ENCODE measurements around the gene PCDHB8. TPM values are rescaled to one million over a fixed set of nuclear protein-coding genes. Genes with fewer than 3 reads are reported as not detected.
"Not testable (repeated sequence)": the region's sequence is repeated elsewhere in the genome, so short reads cannot be mapped to it uniquely, and the experiment has no call there.

The PCDHB8 gene
- 0.17 TPM in 1 of 2 replicates, not detected in the other for total RNA-seq (2013; cell fraction: nucleolus; rRNA removed)
- total RNA-seq (2014; rRNA removed) (not detected in 2 replicates), total RNA-seq (2014; rRNA removed; fragmentation: Illumina TruSeq; extraction: Trizol) (not detected in 2 replicates), total RNA-seq (2021) (not detected in 2 replicates), polyA plus RNA-seq (2011; rRNA removed) (not detected in 2 replicates), polyA plus RNA-seq (2014; fragmentation: Illumina TruSeq; extraction: Trizol) (not detected in 2 replicates), polyA plus RNA-seq (2014; fragmentation: Nextera tagmentation; extraction: Ambion mirVana) (not detected), polyA plus RNA-seq (2014; rRNA removed) (not detected in 2 replicates), polyA plus RNA-seq (2016; fragmentation: Nextera tagmentation; extraction: Ambion mirVana) (not detected), polyA minus RNA-seq (2011; rRNA and poly(A)+ RNA removed) (not detected in 2 replicates), Bru-seq, nascent RNA (not detected), BruChase-seq, experiment 1, labeled RNA remaining after a 6-hour chase (not detected), BruChase-seq, experiment 2, labeled RNA remaining after a 2-hour chase (not detected)
- polyA plus RNA-seq (2011; ENCODE audit: low read depth) = not detected
- not detected in 2 replicates for polyA plus RNA-seq (2011; cell fraction: cytosol; rRNA removed)
- polyA plus RNA-seq (2011; cell fraction: nucleus; rRNA removed) = not detected in 2 replicates
- not detected in 2 replicates for polyA plus RNA-seq (2012)
- polyA minus RNA-seq (2011; cell fraction: cytosol; rRNA and poly(A)+ RNA removed) = not detected in 2 replicates
- polyA minus RNA-seq (2011; cell fraction: nucleus; rRNA and poly(A)+ RNA removed) = not detected in 2 replicates
- long read RNA-seq, experiment 1 = 0 reads
- long read RNA-seq, experiment 2 = 0 reads

DNA sequence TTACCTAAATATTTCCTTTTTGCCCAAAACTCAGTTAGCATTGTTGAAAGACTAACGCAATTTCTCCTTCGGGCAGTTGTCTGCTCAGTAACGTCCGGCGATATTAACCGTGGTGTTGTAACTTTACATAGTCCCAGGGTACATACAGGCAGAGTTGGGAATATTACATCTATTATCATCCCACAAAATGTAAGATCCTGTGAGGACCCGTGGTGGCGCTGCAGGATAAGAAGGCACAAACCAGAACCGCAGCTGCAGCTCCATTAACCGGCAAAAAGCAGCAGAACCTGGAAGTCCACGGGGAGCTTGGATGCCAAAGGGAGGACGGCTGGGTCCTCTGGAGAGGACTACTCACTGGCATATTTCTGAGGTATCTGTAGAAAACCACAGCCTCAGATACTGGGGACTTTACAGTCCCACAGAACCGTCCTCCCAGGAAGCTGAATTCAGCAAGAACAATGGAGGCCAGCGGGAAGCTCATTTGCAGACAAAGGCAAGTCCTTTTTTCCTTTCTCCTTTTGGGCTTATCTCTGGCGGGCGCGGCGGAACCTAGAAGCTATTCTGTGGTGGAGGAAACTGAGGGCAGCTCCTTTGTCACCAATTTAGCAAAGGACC lies at the start of gene PCDHB8:
PCDHB8 (plus strand) TSS at position 214 of the 615 bp plus-strand sequence; CDS start at position 459, 245 bp downstream.
- BruUV-seq (replicated peaks); intact Hi-C loops (cut with micrococcal nuclease; ENCODE audit: unreplicated experiment): not testable (repeated sequence)
- 26% methylated on average over 12 of the region's 18 CpGs for WGBS (ENCODE audit: insufficient coverage, insufficient replicate concordance, low lambda C conversion rate, missing lambda C conversion rate)

DNA sequence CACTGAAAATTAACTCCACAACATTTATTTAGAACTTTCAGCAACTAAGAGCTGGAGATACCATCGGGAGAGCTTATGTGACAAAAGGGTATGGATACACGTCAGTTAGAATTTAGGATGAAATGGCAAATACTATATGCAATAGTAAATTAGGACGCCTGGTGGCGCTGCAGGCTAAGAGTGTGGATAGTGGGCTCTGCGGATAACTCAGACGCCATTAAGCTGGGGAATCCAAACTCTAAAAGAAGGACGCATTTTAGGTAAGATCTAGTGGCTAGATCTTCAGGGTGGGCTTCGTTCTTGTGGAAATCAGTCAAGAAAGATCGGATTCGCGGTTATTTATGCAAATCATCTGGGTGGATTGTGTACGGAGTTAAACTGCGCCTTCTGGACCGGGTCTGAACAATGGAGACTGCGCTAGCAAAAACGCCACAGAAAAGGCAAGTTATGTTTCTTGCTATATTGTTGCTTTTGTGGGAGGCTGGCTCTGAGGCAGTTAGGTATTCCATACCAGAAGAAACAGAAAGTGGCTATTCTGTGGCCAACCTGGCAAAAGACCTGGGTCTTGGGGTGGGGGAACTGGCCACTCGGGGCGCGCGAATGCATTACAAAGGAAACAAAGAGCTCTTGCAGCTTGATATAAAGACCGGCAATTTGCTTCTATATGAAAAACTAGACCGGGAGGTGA lies 42.4 kb upstream of the PCDHB8 start, which contains the start of gene PCDHB5:
PCDHB5 (plus strand) TSS at position 177 of the 688 bp plus-strand sequence; CDS start at position 406, 229 bp downstream.
- in situ Hi-C loops (cut with MboI) = no loop called here
- ChIA-PET RAD21 (ENCODE audit: unreplicated experiment) (no interaction called here), CTCF (no interaction called here), SMC1A (ENCODE audit: uncharacterized antibody, unreplicated experiment) (no interaction called here), POLR2A (no interaction called here)
- Histone ChIP-seq H3K4me1 (ENCODE audit: control insufficient read depth, insufficient read depth, low read length) (no peaks in the 10 kb centered on the region), H3K27ac (ENCODE audit: control insufficient read depth, insufficient read depth) (no peak within 1 kb of the TSS), H3K4me2 (ENCODE audit: control insufficient read depth, insufficient read depth) (no peak within 1 kb of the TSS), H3K9me3 (replicated peaks; ENCODE audit: control insufficient read depth, insufficient read depth, low read length) (no peaks in the 10 kb centered on the region; the same call in 2 of the 3 replicates), H3K9ac (ENCODE audit: control insufficient read depth, insufficient read depth, low read length) (no peak within 1 kb of the TSS), H2AFZ (ENCODE audit: control insufficient read depth, low read depth, low read length) (no peak within 1 kb of the TSS), H3K36me3 (ENCODE audit: control insufficient read depth in 2 of 2, insufficient read depth in 2 of 2, low read length in 1 of 2) (no peaks in the 10 kb centered on the region), H4K20me1 (ENCODE audit: control insufficient read depth, insufficient read depth) (no peaks in the 10 kb centered on the region), H3K4me3 (no peak within 1 kb of the TSS), H3K79me2 (ENCODE audit: control insufficient read depth, insufficient read depth, low read length) (no peaks in the 10 kb centered on the region), H3K27me3 (replicated peaks in 1 of 2; ENCODE audit: control insufficient read depth in 2 of 2, insufficient read depth in 2 of 2, low read length in 1 of 2) (no peaks in the 10 kb centered on the region)
- ATAC-seq (no peak), DNase-seq (ENCODE audit: low read depth, low spot score) (no peak), FAIRE-seq (no peak)
- BruUV-seq (replicated peaks) = no TSS peak
- intact Hi-C loops (cut with micrococcal nuclease; ENCODE audit: unreplicated experiment) = no loop called here
- TF ChIP-seq, protein P1, sequence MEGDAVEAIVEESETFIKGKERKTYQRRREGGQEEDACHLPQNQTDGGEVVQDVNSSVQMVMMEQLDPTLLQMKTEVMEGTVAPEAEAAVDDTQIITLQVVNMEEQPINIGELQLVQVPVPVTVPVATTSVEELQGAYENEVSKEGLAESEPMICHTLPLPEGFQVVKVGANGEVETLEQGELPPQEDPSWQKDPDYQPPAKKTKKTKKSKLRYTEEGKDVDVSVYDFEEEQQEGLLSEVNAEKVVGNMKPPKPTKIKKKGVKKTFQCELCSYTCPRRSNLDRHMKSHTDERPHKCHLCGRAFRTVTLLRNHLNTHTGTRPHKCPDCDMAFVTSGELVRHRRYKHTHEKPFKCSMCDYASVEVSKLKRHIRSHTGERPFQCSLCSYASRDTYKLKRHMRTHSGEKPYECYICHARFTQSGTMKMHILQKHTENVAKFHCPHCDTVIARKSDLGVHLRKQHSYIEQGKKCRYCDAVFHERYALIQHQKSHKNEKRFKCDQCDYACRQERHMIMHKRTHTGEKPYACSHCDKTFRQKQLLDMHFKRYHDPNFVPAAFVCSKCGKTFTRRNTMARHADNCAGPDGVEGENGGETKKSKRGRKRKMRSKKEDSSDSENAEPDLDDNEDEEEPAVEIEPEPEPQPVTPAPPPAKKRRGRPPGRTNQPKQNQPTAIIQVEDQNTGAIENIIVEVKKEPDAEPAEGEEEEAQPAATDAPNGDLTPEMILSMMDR (IDR thresholded peaks at IDR 0.05 in 2 of 3, conservative IDR thresholded peaks at IDR 0.05 in 1 of 3; ENCODE audit: control insufficient read depth in 2 of 3, extremely low read depth in 1 of 3, insufficient read depth in 1 of 3, low read depth in 3 of 3, low read length in 3 of 3) = 0 out of 6 replicates have a peak, but pooled peaks of 1 of the 3 experiments have one; percentile 1
- TF ChIP-seq ASH2L (IDR thresholded peaks at IDR 0.05; ENCODE audit: borderline replicate concordance, low read depth) = no peak
- TF ChIP-seq RAD21 (IDR thresholded peaks at IDR 0.05; ENCODE audit: insufficient read depth, low read depth, low read length) = 0 out of 2 replicates have a peak, but pooled peaks have one; percentile 11
- WGBS (ENCODE audit: insufficient coverage, insufficient replicate concordance, low lambda C conversion rate, missing lambda C conversion rate) = 57% methylated on average over 22 of the region's 22 CpGs

More for the DNA sequence above, at the start of gene PCDHB8:
- H4K20me1 ChIP-seq (ENCODE audit: control insufficient read depth, insufficient read depth); H3K9ac ChIP-seq (ENCODE audit: control insufficient read depth, insufficient read depth, low read length); RAD21 ChIA-PET (ENCODE audit: unreplicated experiment); DNase-seq (ENCODE audit: low read depth, low spot score); H3K36me3 ChIP-seq (ENCODE audit: control insufficient read depth in 2 of 2, insufficient read depth in 2 of 2, low read length in 1 of 2); POLR2A ChIA-PET; H3K9me3 ChIP-seq (replicated peaks; ENCODE audit: control insufficient read depth, insufficient read depth, low read length); FAIRE-seq; H3K27ac ChIP-seq (ENCODE audit: control insufficient read depth, insufficient read depth); ATAC-seq; H3K27me3 ChIP-seq (replicated peaks in 1 of 2; ENCODE audit: control insufficient read depth in 2 of 2, insufficient read depth in 2 of 2, low read length in 1 of 2); SMC1A ChIA-PET (ENCODE audit: uncharacterized antibody, unreplicated experiment); H3K4me1 ChIP-seq (ENCODE audit: control insufficient read depth, insufficient read depth, low read length); H2AFZ ChIP-seq (ENCODE audit: control insufficient read depth, low read depth, low read length); H3K4me3 ChIP-seq; CTCF ChIA-PET; H3K79me2 ChIP-seq (ENCODE audit: control insufficient read depth, insufficient read depth, low read length); H3K4me2 ChIP-seq (ENCODE audit: control insufficient read depth, insufficient read depth): not testable (repeated sequence)
- in situ Hi-C loops (cut with MboI) = loop anchor here (5.0 kb wide), 1 partner anchor 35 kb away; the partner anchor contains the start of gene PCDHB13

All from GM12878 (cell line).